ENCODE data around the gene HSPB9.

Gene HSPB9

DNA sequence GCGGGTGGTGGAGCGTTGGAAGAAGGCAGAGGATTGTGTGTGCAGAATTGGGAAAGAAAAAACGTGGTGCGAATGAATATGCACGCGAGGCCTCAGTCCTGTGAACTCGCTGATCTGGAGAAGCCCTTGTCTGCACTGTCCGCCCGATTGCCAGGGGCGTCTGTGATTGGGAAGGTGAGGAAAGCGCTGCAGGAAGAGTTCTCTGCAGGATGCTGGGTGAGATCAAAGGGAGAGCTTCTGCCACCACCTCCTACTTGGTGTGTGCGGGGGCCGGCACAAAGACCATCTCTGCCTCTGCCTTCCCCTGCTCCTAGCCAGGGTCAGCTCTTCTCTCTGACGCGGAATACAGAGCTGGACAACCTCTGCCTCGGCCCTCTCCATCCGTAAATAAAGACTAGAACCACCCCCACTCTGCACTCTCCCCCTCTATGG, 33.0 kb downstream of the HSPB9 start:
- Histone ChIP-seq H3K36me3 (ENCODE audit: control insufficient read depth, insufficient read depth, low read length) (peaks cover 4% of the 10 kb centered on the region; the same call in 1 of the 2 replicates), H3K27ac (ENCODE audit: low read depth, low read length) (peak overlapping the region; percentile 50), H3K4me3 (ENCODE audit: low read depth, low read length) (peak overlapping the region; percentile 89), H3K9ac (ENCODE audit: low read depth, low read length) (peak overlapping the region; percentile 18; the same call in 1 of the 2 replicates), H3K9me3 (ENCODE audit: control insufficient read depth, insufficient read depth, low read length) (no peaks in the 10 kb centered on the region), H3K4me1 (ENCODE audit: control insufficient read depth, insufficient read depth, low read length) (peaks cover 10% of the 10 kb centered on the region), H3K27me3 (ENCODE audit: control insufficient read depth, insufficient read depth, low read length) (no peaks in the 10 kb centered on the region)

DNA sequence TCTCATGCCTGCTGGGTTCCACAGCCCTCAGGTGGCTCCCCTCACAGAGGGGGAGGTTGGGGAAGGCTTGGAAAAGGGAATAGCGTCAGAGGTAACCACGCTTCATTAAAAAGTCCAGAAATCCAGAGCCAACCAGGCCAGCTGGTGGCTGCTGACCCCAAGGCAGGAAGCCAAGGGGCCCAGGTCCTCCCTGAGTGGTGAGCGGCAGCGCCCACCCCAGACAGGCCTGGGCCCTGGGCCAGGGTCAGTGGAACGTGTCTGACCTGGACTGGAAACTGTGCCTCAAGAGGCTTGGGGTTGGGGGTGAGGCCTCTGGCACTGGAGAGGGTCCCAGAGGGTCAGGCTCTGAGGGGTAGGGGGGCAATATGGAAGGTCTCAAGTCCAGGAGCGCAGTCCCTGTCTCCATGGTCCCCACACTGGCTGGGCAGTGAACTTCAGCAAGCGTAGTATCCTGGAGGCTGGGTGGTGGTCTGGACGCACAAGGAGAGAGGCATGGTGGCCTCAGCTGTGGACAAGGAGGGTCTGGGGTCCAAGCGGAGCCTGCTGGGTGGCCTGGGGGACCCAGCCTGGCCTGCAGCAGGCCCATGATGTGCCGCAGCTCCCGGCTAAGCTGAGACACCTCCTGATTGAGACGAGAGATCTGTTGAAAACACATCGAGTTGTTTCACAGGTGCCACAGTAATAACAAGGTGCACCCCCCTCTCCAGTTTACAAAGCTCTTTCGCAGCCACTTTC, 37.4 kb downstream of the HSPB9 start:
- no peaks in the 10 kb centered on the region for H3K9me3 ChIP-seq (ENCODE audit: control insufficient read depth, insufficient read depth, low read length)
- no peaks in the 10 kb centered on the region for H3K4me1 ChIP-seq (ENCODE audit: control insufficient read depth, insufficient read depth, low read length)
- no peak overlapping the region for H3K4me3 ChIP-seq (ENCODE audit: low read depth, low read length)
- H3K9ac ChIP-seq (ENCODE audit: low read depth, low read length), result no peak overlapping the region
- H3K27me3 ChIP-seq (ENCODE audit: control insufficient read depth, insufficient read depth, low read length), result no peaks in the 10 kb centered on the region
- no peak overlapping the region for H3K27ac ChIP-seq (ENCODE audit: low read depth, low read length)
- no peaks in the 10 kb centered on the region for H3K36me3 ChIP-seq (ENCODE audit: control insufficient read depth, insufficient read depth, low read length)

DNA sequence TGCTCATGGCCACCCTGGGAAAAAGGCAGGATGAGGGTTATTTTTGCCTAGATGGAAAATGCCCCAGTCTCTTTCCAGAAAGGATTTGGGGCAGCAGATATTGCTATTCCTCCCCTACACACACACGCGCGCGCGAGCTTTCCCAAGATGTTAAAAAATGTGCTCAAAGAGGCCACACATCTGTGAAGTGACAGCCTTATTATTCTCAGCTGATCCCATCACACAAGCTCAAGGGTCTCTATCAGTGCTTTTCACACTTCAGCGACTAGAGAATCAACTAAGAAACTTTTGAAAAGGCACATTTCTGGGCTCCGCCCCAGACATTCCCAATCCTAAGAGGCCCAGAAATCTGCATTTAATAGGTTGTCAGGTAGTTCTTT, 37.9 kb downstream of the HSPB9 start:
- H3K4me1 ChIP-seq (ENCODE audit: control insufficient read depth, insufficient read depth, low read length), result no peaks in the 10 kb centered on the region
- no peaks in the 10 kb centered on the region for H3K36me3 ChIP-seq (ENCODE audit: control insufficient read depth, insufficient read depth, low read length)
- H3K27ac ChIP-seq (ENCODE audit: low read depth, low read length), result no peak overlapping the region
- no peak overlapping the region for H3K9ac ChIP-seq (ENCODE audit: low read depth, low read length)
- no peak overlapping the region for H3K4me3 ChIP-seq (ENCODE audit: low read depth, low read length)
- H3K9me3 ChIP-seq (ENCODE audit: control insufficient read depth, insufficient read depth, low read length), result no peaks in the 10 kb centered on the region
- H3K27me3 ChIP-seq (ENCODE audit: control insufficient read depth, insufficient read depth, low read length), result no peaks in the 10 kb centered on the region

DNA sequence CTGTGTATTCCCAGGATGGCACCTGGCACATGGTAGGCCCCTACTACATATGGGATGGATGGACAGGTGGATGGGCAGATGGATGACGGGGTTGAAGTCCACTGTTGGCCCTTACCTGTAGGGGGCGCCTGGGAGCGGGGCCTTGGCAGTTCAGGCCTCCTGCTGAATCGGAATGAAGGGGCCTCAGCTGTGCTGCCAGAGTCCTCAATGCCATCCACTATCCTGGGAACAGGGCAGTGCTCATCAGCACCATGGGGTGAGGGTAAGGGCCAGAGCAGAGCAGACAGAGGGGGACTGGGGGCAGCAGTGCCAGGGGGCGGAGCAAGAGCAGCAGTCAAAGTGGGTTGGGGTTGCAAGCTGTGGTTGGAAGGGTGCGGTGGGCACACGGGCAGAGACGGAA, 40.5 kb downstream of the HSPB9 start:
- Histone ChIP-seq H3K27me3 (ENCODE audit: control insufficient read depth, insufficient read depth, low read length) (no peaks in the 10 kb centered on the region), H3K27ac (ENCODE audit: low read depth, low read length) (no peak overlapping the region), H3K9ac (ENCODE audit: low read depth, low read length) (no peak overlapping the region), H3K9me3 (ENCODE audit: control insufficient read depth, insufficient read depth, low read length) (no peaks in the 10 kb centered on the region), H3K36me3 (ENCODE audit: control insufficient read depth, insufficient read depth, low read length) (no peaks in the 10 kb centered on the region), H3K4me1 (ENCODE audit: control insufficient read depth, insufficient read depth, low read length) (no peaks in the 10 kb centered on the region), H3K4me3 (ENCODE audit: low read depth, low read length) (no peak overlapping the region)

DNA sequence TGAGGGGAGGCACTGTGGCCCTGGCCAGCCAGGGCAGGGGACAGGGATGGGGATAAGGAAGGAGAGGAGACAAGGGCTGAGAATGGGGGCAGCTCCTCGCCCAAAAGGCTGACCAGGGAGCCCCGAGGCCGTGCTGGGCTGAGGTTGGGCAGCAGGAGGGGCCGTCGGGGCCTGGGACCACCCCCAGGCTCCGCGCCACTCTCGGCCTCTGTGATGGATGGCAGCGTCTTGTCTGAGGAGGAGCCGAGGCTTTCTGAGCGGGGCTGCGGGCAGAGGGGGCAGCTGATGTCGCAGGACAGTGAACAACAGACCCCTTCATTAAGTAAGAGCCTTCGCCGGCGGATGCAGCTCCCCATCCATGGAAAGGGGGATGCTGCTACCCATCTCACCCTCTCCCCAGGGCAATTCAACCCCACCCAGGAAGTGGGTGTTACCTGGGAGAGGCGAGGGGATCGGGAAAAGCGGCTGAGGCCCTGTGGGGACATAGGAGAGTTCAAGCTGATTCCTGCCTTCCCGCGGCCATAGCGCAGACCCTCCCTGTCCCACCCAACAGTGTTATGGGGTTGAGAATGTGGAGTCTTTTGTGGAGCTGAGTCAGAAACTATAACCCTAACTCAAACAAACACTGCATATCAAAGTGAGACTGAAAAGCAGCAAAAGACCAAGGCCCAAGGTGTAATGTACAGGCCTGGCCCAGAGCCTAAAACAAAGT, 41.2 kb downstream of the HSPB9 start:
- H3K27me3 ChIP-seq (ENCODE audit: control insufficient read depth, insufficient read depth, low read length), result no peaks in the 10 kb centered on the region
- no peak overlapping the region for H3K9ac ChIP-seq (ENCODE audit: low read depth, low read length)
- H3K4me3 ChIP-seq (ENCODE audit: low read depth, low read length), result no peak overlapping the region
- H3K4me1 ChIP-seq (ENCODE audit: control insufficient read depth, insufficient read depth, low read length), result no peaks in the 10 kb centered on the region
- no peak overlapping the region for H3K27ac ChIP-seq (ENCODE audit: low read depth, low read length)
- H3K9me3 ChIP-seq (ENCODE audit: control insufficient read depth, insufficient read depth, low read length), result no peaks in the 10 kb centered on the region
- no peaks in the 10 kb centered on the region for H3K36me3 ChIP-seq (ENCODE audit: control insufficient read depth, insufficient read depth, low read length)

DNA sequence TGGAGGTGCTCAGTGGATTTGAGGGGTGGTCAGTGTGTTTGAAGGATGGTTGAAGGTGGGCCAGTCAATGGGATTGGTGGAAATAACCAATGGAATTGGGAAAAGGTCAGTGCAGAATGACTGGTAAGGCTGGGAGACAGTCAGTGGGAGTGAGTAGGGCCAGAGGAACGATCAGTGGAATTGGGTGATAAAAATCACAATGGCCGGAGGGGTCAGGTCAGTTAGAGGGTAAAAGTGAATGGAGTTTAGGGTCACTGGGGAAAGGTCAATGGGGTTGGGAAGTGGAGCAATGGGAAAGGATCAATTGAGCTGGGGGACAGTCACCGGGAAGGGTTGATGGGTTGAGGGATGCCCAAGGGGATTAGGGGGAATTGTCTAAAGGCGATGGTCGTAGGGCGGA, 43.1 kb downstream of the HSPB9 start:
- Histone ChIP-seq H3K4me1 (ENCODE audit: control insufficient read depth, insufficient read depth, low read length) (no peaks in the 10 kb centered on the region), H3K9me3 (ENCODE audit: control insufficient read depth, insufficient read depth, low read length) (no peaks in the 10 kb centered on the region), H3K4me3 (ENCODE audit: low read depth, low read length) (no peak overlapping the region), H3K36me3 (ENCODE audit: control insufficient read depth, insufficient read depth, low read length) (no peaks in the 10 kb centered on the region), H3K9ac (ENCODE audit: low read depth, low read length) (no peak overlapping the region), H3K27ac (ENCODE audit: low read depth, low read length) (no peak overlapping the region), H3K27me3 (ENCODE audit: control insufficient read depth, insufficient read depth, low read length) (no peaks in the 10 kb centered on the region)

DNA sequence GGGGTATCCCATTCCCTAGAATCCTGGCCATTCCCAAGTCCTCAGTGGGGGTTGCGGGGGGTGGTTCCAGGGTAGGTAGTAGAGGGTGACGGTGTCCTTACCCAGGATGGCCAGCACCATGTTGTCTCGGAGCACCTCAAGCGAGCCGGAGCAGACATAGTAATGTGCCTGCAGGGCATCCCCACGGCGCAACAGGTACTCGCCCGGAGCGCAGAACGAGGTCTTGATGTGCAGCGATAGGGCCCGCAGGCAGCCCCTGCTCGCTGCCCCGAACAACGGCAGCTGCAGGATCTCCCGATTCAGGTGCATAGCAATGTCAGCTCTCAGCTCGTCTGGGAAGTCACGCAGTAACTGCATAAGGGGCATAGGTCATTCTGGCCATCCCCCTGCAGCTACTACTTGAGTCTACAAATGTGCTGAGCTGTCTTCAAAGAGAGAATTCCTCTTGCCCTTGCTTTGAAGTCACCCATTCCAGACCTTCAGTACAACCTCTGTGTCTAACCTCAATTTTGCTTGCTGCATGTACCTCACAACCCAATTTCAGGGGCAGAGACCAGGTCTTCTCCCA, 43.7 kb downstream of the HSPB9 start:
- no peaks in the 10 kb centered on the region for H3K27me3 ChIP-seq (ENCODE audit: control insufficient read depth, insufficient read depth, low read length)
- no peak overlapping the region for H3K27ac ChIP-seq (ENCODE audit: low read depth, low read length)
- no peak overlapping the region for H3K9ac ChIP-seq (ENCODE audit: low read depth, low read length)
- no peaks in the 10 kb centered on the region for H3K36me3 ChIP-seq (ENCODE audit: control insufficient read depth, insufficient read depth, low read length)
- no peaks in the 10 kb centered on the region for H3K4me1 ChIP-seq (ENCODE audit: control insufficient read depth, insufficient read depth, low read length)
- H3K9me3 ChIP-seq (ENCODE audit: control insufficient read depth, insufficient read depth, low read length), result no peaks in the 10 kb centered on the region
- no peak overlapping the region for H3K4me3 ChIP-seq (ENCODE audit: low read depth, low read length)

DNA sequence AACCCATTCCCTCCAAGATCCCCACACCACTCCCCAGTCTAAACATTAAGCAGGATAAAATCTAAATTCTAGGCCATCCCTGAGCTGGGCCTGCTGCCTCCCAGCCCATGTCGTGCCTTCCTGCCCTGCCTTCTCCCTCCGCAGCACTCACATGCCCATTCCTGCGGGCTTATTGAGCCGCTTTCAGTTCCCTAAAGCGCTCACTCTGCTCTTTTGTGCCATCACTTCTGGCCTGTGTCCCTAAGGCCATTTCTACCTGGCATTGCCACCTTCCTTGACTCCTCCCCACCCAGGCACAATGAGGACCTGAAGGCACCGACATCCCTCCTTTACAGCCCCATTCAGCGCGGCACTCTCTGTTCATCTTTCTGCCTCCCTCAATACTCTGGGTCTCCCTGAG, 45.2 kb downstream of the HSPB9 start:
- Histone ChIP-seq H3K4me1 (ENCODE audit: control insufficient read depth, insufficient read depth, low read length) (no peaks in the 10 kb centered on the region), H3K27ac (ENCODE audit: low read depth, low read length) (no peak overlapping the region)

DNA sequence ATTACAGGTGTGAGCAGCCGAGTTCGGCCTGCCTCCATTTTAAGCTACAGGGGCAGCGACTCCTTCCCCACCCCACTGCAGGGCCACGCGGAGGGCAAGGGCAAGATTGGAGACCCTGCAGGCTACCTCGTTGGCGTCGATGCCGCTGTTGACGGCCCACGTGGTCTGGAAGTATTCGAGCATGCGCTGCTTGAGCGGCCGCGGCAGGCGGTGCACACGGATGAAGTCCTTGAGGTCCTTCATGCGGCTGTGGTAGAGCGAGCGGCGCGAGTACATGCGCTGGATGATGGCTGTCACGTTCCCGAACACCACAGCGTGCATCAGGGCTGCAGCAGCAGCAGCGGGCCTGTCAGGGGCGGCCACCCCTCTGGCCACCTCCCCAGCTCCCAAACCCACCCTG, 46.7 kb downstream of the HSPB9 start:
- H3K4me1 ChIP-seq (ENCODE audit: control insufficient read depth, insufficient read depth, low read length), result no peaks in the 10 kb centered on the region
- H3K4me3 ChIP-seq (ENCODE audit: low read depth, low read length), result no peak overlapping the region
- no peak overlapping the region for H3K9ac ChIP-seq (ENCODE audit: low read depth, low read length)
- no peaks in the 10 kb centered on the region for H3K27me3 ChIP-seq (ENCODE audit: control insufficient read depth, insufficient read depth, low read length)
- H3K36me3 ChIP-seq (ENCODE audit: control insufficient read depth, insufficient read depth, low read length), result no peaks in the 10 kb centered on the region
- H3K27ac ChIP-seq (ENCODE audit: low read depth, low read length), result no peak overlapping the region
- H3K9me3 ChIP-seq (ENCODE audit: control insufficient read depth, insufficient read depth, low read length), result no peaks in the 10 kb centered on the region

More for the DNA sequence above, 45.2 kb downstream of the HSPB9 start:
- Histone ChIP-seq H3K9me3 (ENCODE audit: control insufficient read depth, insufficient read depth, low read length) (no peaks in the 10 kb centered on the region), H3K36me3 (ENCODE audit: control insufficient read depth, insufficient read depth, low read length) (no peaks in the 10 kb centered on the region), H3K27me3 (ENCODE audit: control insufficient read depth, insufficient read depth, low read length) (no peaks in the 10 kb centered on the region), H3K9ac (ENCODE audit: low read depth, low read length) (no peak overlapping the region), H3K4me3 (ENCODE audit: low read depth, low read length) (no peak overlapping the region)

DNA sequence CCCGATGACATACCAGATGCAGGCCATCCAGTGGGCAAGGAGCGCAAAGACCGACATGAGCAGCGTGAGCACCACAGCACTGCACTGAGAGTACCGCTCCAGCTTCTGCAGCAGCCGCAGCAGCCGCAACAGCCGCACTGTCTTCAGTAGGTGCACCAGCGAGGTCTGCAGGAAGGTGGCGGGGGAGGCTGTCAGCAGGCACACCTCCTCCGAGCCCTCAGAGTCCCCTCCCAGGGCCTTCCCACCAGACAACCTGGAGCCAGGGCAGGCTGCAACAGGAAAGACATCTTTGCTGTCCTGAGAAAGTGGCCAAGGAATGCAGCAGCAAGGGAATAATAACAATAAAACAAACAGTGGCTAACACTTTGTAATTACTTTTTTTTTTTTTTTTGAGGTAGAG, 49.2 kb downstream of the HSPB9 start:
- H3K36me3 ChIP-seq (ENCODE audit: control insufficient read depth, insufficient read depth, low read length), result no peaks in the 10 kb centered on the region
- H3K9ac ChIP-seq (ENCODE audit: low read depth, low read length), result no peak overlapping the region
- no peaks in the 10 kb centered on the region for H3K27me3 ChIP-seq (ENCODE audit: control insufficient read depth, insufficient read depth, low read length)
- H3K27ac ChIP-seq (ENCODE audit: low read depth, low read length), result no peak overlapping the region
- no peaks in the 10 kb centered on the region for H3K9me3 ChIP-seq (ENCODE audit: control insufficient read depth, insufficient read depth, low read length)
- no peaks in the 10 kb centered on the region for H3K4me1 ChIP-seq (ENCODE audit: control insufficient read depth, insufficient read depth, low read length)
- no peak overlapping the region for H3K4me3 ChIP-seq (ENCODE audit: low read depth, low read length)
